Bronchial epithelial cell (primary cell): ENCODE data around the gene RBM7. TPM values are rescaled to one million over a fixed set of nuclear protein-coding genes. Genes with fewer than 3 reads are reported as not detected.
A peak's percentile ranks its signal among the peaks of the same experiment; 100 is the strongest.

Experiments used
- DNase-seq: peaks from one replicate; pipeline ENCODE4 v3.0.0-alpha.2; 2010; ENCODE audit warnings: low read depth
- FAIRE-seq: peaks from 2 replicates; lab custom pipeline; 2011; peaks lifted over from hg19 to GRCh38; lab: Jason Lieb, UNC
- H3K27me3 ChIP-seq: 2 replicates; pipeline ENCODE4 v1.5.1; 2011; ENCODE audit warnings: low read length; ENCODE audit not compliant: control insufficient read depth, insufficient read depth
- H3K36me3 ChIP-seq: 2 replicates; pipeline ENCODE4 v1.5.1; 2011; ENCODE audit warnings: low read length; ENCODE audit not compliant: control insufficient read depth, insufficient read depth
- H3K4me3 ChIP-seq: 2 replicates; pipeline ENCODE4 v1.5.1; 2011; ENCODE audit warnings: mild to moderate bottlenecking, low read depth, low read length, control low read depth
- total RNA-seq: library from RNA; depleted of rRNA; stranded (reverse); fragments of >200 nt; gene quantifications from 2 replicates; pipeline ENCODE4 v1.2.1, GENCODE V29; 2014
- TF ChIP-seq, protein P1 (sequence below): IDR thresholded peaks from 2 replicates; pipeline ENCODE4 v1.5.1; 2011; ENCODE audit warnings: mild to moderate bottlenecking, moderate library complexity, low read length, control low read depth, inconsistent platforms; ENCODE audit not compliant: insufficient read depth, severe bottlenecking

The RBM7 gene
- total RNA-seq, 1 donor from 2014 or later, result 37.9 TPM

DNA sequence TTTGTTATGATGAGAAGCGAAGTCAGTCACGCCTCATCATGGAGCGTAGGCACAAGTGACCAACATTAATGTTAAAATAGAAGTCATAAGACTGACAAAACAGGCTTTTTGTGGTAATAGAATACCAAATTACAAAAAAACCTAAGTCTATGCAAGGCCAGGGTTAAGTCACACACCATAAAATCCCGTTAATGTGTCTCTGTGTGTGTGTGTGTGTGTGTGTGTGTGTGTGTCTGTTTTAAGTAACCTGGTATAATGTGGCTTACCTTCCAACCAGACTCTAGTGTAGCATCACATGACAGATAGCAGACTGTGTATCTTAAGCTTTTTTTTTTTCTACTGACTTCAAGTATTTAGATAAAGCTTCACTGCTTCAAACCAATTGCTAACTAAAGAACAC lies 38.1 kb upstream of the RBM7 start:
- FAIRE-seq (no peak), DNase-seq (no peak)
- no peaks in the 10 kb centered on the region for H3K27me3 ChIP-seq
- no peaks in the 10 kb centered on the region for H3K36me3 ChIP-seq
- no peak overlapping the region for H3K4me3 ChIP-seq
- TF ChIP-seq, protein P1, sequence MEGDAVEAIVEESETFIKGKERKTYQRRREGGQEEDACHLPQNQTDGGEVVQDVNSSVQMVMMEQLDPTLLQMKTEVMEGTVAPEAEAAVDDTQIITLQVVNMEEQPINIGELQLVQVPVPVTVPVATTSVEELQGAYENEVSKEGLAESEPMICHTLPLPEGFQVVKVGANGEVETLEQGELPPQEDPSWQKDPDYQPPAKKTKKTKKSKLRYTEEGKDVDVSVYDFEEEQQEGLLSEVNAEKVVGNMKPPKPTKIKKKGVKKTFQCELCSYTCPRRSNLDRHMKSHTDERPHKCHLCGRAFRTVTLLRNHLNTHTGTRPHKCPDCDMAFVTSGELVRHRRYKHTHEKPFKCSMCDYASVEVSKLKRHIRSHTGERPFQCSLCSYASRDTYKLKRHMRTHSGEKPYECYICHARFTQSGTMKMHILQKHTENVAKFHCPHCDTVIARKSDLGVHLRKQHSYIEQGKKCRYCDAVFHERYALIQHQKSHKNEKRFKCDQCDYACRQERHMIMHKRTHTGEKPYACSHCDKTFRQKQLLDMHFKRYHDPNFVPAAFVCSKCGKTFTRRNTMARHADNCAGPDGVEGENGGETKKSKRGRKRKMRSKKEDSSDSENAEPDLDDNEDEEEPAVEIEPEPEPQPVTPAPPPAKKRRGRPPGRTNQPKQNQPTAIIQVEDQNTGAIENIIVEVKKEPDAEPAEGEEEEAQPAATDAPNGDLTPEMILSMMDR, result no peak

DNA sequence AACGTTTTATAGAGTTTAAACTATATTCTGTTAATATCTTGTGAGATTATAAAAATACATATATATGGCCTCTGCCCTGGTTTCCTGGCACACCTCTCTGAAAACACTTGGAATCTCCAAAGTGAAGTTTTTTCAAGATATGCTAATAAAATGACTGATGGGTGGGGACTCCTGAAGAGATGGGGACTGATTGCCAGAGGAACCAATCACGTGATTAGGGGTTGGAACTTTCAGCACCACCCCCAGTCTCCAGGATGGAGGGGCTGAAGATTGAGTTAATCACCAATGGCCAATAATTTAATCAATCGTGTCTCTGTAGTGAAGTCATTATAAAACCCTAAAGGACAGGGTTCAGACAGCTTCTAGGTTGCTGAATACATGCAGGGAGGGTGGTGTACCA lies 37.5 kb upstream of the RBM7 start:
- DNase-seq, result no peak
- no peak for FAIRE-seq
- TF ChIP-seq, protein P1, result no peak
- H3K36me3 ChIP-seq, result no peaks in the 10 kb centered on the region
- H3K27me3 ChIP-seq, result no peaks in the 10 kb centered on the region
- H3K4me3 ChIP-seq, result no peak overlapping the region

DNA sequence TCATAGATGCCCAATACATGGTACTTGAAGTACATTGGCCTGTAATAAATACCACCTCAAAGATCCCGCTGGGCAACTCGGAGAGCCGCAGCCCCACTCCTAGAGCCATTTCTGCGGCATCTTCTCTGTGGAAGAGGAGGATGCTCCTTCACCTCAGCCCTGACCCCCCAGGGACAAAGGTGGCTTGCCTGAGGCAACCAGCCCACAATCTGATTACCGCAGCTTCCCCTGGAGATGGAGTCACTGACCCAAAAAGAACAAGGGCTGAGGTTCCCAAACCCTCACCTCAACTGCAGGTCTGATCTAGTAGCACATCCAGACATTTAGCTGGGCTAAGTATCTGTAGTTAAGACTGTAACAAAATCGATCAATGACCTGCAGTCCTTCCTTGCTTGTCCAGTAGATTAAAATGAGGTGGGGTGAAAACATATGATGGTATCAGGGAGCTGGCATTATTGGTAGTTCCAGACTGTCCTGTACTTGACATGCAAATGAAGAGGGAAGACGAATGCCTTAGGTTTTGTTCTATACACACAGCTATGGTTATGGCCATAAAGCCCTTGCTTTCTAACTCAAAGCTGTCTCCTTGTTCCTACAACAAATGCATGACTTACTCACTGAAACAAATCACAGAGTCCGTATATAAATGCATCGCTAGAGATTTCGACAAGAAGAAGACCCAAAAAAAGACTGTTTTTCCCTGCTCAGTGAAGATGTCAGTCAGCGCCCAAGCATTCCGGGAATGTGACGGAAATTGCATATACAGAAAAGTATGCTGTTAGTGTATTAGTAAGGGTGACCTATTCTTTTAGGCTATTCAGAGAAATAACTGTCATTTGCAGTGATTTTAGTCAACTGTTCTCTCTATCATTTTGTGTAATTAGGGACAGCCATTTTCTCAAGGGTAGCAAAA lies 33.9 kb upstream of the RBM7 start:
- no peak for FAIRE-seq
- Histone ChIP-seq H3K27me3 (no peaks in the 10 kb centered on the region), H3K4me3 (no peak overlapping the region), H3K36me3 (no peaks in the 10 kb centered on the region)
- TF ChIP-seq, protein P1, result no peak
- peak; percentile 33 for DNase-seq

DNA sequence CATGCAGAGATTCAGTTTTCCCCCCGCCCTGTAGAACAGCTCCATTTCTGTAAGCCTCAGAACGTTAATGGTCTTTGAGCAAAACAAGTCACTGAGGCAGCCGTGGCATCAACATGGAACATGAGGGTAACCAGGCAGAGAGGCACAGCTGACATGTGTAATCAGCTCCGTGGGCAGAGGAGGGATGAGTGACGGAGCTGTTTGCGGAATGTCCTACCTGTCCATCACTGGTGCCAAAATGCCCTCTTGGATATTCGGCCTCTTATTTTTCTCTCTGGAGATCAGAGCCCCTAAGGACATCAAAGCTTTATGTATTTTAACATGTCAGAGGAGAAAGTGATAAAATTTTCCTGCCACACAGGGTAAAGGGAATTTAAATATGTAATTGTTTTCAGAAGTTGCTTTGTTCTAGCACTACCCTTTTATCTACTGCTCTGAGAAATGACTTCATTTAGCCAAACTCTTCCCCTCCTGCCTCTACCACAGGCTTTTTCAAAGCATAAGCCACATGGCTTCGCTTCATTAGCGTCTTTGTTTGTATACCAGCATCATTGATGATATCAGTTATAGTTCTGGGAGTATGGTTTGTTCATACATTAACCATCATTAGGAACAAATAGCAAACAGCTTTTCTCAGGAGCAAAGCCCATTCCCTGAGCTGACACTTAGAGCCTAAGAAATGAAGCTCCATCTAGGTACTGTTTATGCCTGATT lies 33.1 kb upstream of the RBM7 start:
- H3K36me3 ChIP-seq, result no peaks in the 10 kb centered on the region
- TF ChIP-seq, protein P1, result no peak
- DNase-seq, result no peak
- no peaks in the 10 kb centered on the region for H3K27me3 ChIP-seq
- FAIRE-seq, result no peak
- H3K4me3 ChIP-seq, result no peak overlapping the region

DNA sequence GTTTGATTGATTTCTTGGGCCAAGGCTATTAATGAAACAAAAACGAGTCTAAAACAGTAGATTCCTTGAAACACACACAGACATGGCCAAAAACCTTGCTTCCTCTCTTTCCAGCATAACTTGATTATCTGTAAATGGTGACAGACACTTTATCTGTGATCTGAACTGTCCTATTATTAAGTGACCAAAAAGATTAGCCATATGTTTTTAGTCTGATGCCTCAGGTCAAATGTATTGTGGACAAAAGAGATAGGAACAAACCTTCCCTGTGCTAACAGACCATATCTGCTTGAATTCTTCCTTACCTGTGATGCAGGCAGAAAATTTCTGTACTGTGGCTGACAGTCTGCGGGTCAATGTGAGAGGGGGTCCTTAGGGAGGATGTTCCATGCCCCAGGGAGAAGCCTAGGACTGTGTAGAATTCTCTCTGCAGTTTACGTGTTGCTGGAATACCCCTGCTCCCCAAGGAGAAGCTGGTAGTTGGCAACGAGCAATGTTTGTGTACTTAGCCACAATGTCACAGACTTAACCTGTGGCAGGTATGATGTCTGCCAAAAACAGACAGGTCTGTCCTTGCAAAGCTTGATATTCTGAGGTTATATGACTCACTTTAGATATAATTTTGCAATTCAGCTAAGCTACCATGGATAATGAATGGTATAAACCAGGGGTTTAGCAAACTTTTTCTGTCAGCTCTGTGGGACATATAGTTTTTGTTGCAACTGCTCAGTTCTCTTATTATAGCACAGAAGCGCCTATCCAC lies 31.4 kb upstream of the RBM7 start:
- H3K27me3 ChIP-seq, result no peaks in the 10 kb centered on the region
- TF ChIP-seq, protein P1, result no peak
- no peak for FAIRE-seq

More for the DNA sequence above, 31.4 kb upstream of the RBM7 start:
- Histone ChIP-seq H3K4me3 (no peak overlapping the region), H3K36me3 (no peaks in the 10 kb centered on the region)
- peak; percentile 59 for DNase-seq
